Erythroblast (primary cell): ENCODE measurements around the gene ABHD6.

Experiments
- GATA1 ChIP-seq: IDR thresholded peaks from 2 replicates; pipeline ENCODE4 v1.6.1; 2011; ENCODE audit warnings: low read depth, mild to moderate bottlenecking, control low read depth, low read length, moderate library complexity
- POLR2A ChIP-seq: IDR thresholded peaks from 2 replicates; pipeline ENCODE4 v1.6.1; 2011; ENCODE audit warnings: mild to moderate bottlenecking, low read length

GRCh38 chr3:58238830-58239229 lies 1.2 kb downstream of the ABHD6 start:
- no peak for TF ChIP-seq POLR2A
- TF ChIP-seq GATA1: no peak
